NCI-H2107 (cell line): ENCODE measurements around the gene RGSL1.

Source experiments
- DNase-seq: peaks from one replicate; lab custom pipeline; 2025; lab: John Stamatoyannopoulos, UW

RGSL1 gene

GRCh38 chr1:182549346-182549745, 99.4 kb downstream of the RGSL1 start:
- DNase-seq, result no peak

GRCh38 chr1:182549811-182550210, 99.9 kb downstream of the RGSL1 start:
- DNase-seq, result no peak

- no peak for DNase-seq
Observed at GRCh38 chr1:182552527-182552926, 102.6 kb downstream of the RGSL1 start.

GRCh38 chr1:182555493-182555892, 105.5 kb downstream of the RGSL1 start:
- DNase-seq, result no peak

GRCh38 chr1:182556279-182556678, 106.3 kb downstream of the RGSL1 start:
- no peak for DNase-seq

GRCh38 chr1:182560392-182560984, 110.5 kb downstream of the RGSL1 start:
- DNase-seq, result no peak

- DNase-seq, result no peak
Observed at GRCh38 chr1:182561456-182561855, 111.5 kb downstream of the RGSL1 start.

GRCh38 chr1:182563095-182563494, 113.1 kb downstream of the RGSL1 start:
- DNase-seq, result no peak

GRCh38 chr1:182564406-182565004, 114.6 kb downstream of the RGSL1 start:
- DNase-seq, result no peak

GRCh38 chr1:182565537-182565936, 115.6 kb downstream of the RGSL1 start:
- no peak for DNase-seq

GRCh38 chr1:182567629-182568028, 117.7 kb downstream of the RGSL1 start:
- DNase-seq, result no peak

GRCh38 chr1:182568647-182569284, 118.8 kb downstream of the RGSL1 start:
- no peak for DNase-seq

- no peak for DNase-seq
Observed at GRCh38 chr1:182569939-182570610, 120.1 kb downstream of the RGSL1 start.

GRCh38 chr1:182570611-182570970, 120.6 kb downstream of the RGSL1 start:
- DNase-seq, result no peak

GRCh38 chr1:182574156-182574555, 124.2 kb downstream of the RGSL1 start:
- DNase-seq, result no peak

GRCh38 chr1:182575540-182576149, 125.7 kb downstream of the RGSL1 start:
- DNase-seq, result no peak

GRCh38 chr1:182580736-182581135, 130.8 kb downstream of the RGSL1 start:
- no peak for DNase-seq

- no peak for DNase-seq
Observed at GRCh38 chr1:182584746-182585145, 134.8 kb downstream of the RGSL1 start.

- DNase-seq, result no peak
Observed at GRCh38 chr1:182586380-182586779, 136.4 kb downstream of the RGSL1 start.

GRCh38 chr1:182587093-182587492, 137.1 kb downstream of the RGSL1 start:
- DNase-seq, result no peak

- DNase-seq, result no peak
Observed at GRCh38 chr1:182587666-182588499, 137.9 kb downstream of the RGSL1 start.
